DOHH2 (cell line): ENCODE measurements around the gene SLC22A4.

ENCODE experiments used
- EZH2phosphoT487 ChIP-seq: fragments of 200-600 bp; sonication (generic); IDR thresholded peaks from 2 replicates; pipeline ENCODE4 v1.6.1; 2017; ENCODE audit warnings: borderline replicate concordance, mild to moderate bottlenecking, antibody characterized with exemption, low read length, moderate library complexity, mixed read lengths
- TF ChIP-seq, protein P1 (sequence below): fragments of 200-600 bp; sonication (generic); IDR thresholded peaks from one replicate; pipeline ENCODE4 v1.5.1; 2014; ENCODE audit warnings: antibody characterized with exemption, mild to moderate bottlenecking, low read depth, low read length; ENCODE audit not compliant: poor library complexity, severe bottlenecking

DNA sequence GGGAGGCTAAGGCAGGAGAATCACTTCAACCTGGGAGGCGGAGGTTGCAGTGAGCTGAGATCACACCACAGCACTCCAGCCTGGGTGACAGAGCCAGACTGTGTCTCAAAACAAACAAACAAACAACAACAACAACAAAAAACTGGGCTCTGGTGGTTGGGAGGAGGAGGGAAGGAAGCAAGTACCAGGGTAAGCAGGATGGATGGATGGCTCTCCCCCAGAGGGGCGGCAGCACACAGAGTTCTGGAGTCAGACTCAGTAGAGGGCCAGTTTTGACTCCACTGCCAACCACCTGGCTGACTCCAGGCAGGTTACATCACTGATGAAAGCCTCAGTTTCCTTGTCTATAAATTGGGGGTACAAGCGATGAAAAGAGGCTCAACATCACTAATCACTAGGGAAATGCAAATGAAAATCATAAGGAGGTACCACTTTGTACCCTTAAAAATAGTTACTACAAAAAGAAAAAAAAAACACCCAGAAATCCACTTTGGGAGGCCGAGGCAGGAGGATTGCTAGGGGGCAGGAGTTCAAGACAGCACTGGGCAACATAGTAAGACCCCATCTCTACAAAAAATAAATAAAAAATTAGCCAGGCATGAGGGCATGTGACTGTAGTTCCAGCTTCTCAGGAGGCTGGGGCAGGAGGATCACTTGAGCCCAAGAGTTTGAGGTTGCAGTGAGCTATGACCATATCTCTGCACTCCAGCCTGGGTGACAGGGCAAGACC is 3.2 kb downstream of the SLC22A4 start:
- TF ChIP-seq, protein P1, sequence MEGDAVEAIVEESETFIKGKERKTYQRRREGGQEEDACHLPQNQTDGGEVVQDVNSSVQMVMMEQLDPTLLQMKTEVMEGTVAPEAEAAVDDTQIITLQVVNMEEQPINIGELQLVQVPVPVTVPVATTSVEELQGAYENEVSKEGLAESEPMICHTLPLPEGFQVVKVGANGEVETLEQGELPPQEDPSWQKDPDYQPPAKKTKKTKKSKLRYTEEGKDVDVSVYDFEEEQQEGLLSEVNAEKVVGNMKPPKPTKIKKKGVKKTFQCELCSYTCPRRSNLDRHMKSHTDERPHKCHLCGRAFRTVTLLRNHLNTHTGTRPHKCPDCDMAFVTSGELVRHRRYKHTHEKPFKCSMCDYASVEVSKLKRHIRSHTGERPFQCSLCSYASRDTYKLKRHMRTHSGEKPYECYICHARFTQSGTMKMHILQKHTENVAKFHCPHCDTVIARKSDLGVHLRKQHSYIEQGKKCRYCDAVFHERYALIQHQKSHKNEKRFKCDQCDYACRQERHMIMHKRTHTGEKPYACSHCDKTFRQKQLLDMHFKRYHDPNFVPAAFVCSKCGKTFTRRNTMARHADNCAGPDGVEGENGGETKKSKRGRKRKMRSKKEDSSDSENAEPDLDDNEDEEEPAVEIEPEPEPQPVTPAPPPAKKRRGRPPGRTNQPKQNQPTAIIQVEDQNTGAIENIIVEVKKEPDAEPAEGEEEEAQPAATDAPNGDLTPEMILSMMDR = no peak
- no peak for TF ChIP-seq EZH2phosphoT487
